Eye (tissue), 1 donor: ENCODE results near the gene GSTA2.
"Not testable (repeated sequence)": the region's sequence is repeated elsewhere in the genome, so short reads cannot be mapped to it uniquely, and the experiment has no call there.

Source experiments
- DNase-seq: peaks from one replicate; pipeline ENCODE4 v3.0.0-alpha.2; 2015

Gene GSTA2

DNA sequence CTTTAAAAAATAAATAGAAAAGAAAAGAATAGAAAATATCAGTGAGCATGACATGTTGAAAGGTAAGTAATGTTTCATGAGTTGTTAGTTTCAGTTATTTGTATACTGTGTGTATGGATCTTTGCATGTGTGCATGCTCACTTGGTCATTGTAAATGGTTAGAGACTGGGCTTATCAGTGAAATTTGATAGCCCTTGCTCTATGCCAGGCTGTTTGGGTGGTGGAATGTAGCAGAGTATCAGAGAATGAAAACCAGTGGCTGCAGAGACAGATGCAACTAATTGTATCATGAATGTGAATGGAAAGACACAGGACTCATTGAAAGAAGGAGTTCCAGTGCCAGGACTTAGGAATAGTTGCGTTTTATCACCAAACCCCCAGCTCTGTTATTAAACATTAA, 4.2 kb downstream of the GSTA2 start:
- no peak for DNase-seq

DNA sequence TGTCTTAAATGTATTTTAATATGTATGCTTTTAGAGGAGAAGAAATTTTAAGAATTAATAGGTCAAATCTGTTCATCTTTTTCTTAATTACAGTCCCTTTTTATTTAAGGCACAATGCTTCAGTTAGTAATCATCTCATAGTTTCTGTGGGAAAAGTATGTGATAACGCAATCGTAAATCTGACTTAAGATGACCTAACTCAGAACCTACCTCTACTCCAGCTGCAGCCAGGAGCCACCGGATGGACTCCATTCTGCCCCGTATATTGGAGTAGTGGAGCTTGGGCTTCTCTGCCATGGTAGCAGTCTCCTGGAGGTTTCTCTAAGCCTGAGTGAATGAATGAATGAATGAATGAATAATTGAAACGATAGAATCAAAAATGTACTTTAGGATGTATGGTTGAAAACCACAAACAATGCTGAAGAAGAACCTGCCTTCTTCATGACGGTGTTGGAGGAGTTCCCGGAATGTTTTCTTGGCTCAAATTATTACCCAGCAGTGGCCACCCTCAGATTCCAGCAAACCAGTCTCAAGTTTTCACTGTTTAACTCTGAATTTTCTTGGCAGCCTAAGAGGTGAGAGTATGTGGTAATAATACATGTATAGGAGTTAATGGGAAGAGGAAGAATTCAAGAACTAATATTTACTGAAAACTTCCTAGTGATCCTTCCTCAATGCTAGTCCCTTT, 5.5 kb downstream of the GSTA2 start:
- not testable (repeated sequence) for DNase-seq

DNA sequence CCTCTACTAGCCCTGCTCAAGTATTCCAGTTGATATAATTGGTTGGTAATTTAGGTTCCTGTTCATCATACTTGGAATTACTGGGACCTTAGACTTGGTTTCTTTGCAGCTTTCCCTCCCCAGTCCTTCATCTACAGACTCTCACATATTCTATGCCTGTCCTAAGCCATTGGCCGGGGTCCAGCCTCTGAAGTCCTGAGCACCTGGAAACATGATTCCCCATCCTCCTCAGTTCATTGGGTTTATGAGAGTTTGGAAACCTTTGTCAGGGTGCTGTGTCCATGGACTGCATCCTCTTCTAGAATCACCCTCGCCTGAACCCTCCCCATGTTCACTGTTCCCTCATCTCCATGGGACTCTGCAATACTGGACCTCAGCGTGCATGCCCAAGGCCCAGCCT, 8.8 kb downstream of the GSTA2 start:
- DNase-seq: no peak

DNA sequence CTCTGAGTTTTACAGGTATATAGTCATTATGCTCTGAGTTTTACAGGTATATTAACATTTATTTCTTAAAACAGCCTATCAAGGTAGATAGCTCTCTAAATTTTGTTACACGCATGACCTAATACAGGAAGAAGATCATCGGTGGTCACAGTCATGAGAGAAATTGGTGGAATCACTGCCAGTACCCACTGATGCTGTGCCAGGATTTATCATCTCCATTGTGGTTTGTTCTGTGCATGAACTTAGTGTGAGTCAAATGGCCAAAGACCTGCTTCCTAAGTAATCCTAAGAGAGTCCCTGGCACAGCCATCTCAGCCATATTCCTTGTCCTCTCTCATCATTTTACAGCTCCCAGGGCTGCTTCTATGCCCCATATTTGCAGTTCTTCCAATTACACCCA, 10.1 kb downstream of the GSTA2 start:
- DNase-seq: not testable (repeated sequence)

DNA sequence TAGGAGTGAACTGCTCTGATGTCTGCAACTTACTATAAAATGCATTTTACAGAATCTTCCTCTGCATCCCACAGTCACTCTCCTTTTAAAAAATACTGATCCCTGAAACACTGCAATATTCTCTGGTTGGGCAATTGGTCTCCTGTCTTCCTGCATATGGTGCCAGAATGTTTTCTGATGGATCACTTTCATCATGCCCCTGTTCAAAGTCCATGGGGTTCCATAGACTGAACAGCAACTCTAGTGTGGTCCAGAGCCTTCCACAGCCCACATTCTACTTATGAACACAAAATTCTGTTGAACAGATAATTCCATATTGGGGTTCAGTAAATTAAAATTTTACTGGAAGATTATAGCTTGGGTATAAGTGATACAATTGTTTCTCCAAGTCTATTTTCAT, 11.0 kb downstream of the GSTA2 start:
- DNase-seq: no peak

DNA sequence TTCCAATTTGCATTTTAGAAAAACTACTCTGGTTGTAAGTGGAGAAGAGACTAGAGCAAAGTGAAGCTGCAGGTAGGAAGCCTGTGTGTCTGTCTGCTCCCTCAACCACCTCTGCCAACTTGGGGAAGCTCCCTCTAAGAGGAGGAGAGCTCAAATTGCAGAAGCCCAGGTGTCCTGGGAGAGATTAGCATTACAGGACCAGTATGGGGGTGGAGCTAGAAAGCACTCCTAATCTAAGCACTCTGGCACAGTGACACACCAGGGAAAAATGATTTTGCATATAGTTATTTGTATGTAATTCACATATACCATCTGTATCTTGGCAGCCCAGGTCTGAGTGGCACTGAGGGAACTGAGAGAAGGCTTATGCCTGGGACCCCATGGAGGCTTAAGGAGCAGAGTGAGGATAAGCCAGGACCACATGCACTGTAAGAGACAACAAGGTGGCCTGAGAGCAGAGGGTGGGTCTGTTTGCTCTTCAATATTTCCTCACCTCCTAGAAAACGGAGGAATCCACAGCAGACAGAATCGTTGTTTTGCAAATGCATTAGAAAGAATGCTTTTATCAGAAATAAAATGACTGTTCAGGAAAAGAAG, 13.6 kb downstream of the GSTA2 start:
- DNase-seq: no peak

DNA sequence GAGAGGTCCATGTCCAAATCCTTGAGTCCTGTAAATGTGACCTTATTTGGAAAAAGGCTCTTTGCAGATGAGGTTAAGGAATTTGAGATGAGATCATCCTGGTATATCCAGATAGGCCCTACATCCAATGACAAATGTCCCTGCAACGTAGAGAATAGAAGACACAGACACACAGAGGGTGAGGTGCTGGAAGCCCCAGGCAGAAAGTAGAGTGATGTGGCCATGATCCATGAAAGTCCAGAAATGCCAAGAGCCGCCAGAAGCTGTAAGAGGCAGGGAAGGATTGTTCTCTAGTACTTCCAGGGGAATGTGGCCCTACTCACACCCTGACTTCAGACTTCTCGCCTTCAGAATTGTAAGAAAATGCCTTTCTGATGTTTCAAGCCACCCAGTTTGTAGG, 16.0 kb downstream of the GSTA2 start:
- DNase-seq: not testable (repeated sequence)

DNA sequence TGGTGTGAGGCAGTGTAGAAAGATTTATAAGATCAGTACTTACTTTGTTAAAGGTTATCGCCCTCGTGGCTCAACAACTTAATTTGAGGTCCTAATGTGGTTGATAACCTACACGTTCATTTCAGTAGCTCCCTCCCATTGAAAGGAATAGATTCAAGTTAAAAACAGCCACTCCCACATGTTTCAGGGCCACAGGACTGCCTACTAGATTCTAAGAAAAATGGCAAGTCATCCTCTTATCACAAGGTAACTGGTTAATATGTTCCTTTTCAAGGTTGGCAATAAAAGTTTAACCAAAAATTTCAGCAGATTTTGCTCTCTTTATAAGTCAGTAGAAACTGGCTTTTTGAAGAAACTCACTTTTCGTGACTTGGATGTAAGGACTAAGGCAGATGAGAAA, 17.1 kb downstream of the GSTA2 start:
- no peak for DNase-seq

DNA sequence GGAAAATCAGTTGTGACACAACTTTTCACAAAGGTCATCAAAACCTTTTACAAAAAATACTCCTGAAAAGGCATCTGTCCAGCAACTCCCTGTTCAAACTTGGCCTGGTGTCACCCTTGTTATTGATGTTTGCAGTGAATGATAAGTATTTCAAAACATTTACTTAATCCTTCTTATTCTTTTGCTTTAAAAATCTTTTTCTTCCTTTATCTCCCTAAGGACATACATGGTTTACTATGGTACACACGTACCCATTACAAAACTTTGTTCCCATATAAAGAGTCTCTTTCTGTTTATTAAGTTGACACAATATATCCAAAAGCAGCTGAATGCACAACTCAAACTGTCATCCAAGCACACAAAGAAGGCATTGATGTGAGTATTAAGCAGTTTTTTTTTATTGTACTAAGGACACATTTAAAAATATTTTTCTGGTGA, 17.5 kb downstream of the GSTA2 start:
- no peak for DNase-seq

DNA sequence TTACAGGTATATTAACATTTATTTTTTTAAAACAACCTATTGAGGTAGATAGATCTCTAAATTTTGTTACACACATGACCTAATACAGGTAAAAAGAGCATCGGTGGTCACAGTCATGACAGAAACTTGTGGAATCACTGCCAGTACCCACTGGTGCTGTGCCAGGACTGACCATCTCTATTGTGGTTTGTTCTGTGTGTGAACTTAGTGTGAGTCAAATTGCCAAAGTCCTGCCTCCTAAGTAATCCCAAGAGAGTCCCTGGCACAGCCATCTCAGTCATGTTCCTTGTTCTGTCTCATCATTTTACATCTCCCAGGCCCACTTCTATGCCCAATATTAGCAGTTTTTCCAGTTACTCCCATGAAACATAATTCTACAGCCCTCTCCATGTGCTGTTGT, 21.4 kb downstream of the GSTA2 start:
- no peak for DNase-seq

DNA sequence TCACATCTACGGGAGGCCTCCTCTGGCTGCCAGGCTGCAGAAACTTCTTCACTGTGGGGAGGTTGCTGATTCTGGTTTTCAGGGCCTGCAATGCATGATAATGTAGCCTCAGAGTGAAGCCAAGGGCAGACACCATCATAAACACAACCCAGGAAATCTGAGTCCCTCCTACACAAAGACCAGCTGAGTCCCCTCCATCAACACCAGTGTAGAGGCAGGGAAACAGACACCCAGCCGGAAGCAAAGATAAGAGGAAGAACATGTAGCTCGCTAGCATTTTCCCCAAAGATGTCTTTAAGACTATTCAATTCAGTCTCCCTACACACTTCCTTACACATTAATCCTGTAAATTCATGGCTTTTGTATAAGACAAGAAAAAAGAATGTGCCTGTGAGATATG, 23.6 kb downstream of the GSTA2 start:
- no peak for DNase-seq

DNA sequence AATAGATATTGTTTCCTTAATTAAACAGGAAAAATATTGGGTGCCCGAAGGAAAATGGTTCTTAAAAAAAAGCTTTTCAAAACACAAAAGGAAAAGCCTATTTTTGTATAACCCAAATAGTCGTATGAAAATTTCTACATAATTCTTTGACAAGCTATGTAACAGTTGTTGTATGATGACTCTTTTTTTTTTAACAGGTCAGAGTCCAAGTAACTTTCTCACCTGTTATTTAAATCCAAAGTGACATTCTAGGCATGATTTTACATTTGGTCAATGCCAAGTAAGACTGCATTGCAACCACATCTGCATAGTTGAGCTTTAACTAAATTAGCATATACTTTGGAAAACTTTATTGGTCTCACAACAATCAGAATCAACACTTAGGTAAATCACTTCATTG, 24.1 kb downstream of the GSTA2 start:
- no peak for DNase-seq

DNA sequence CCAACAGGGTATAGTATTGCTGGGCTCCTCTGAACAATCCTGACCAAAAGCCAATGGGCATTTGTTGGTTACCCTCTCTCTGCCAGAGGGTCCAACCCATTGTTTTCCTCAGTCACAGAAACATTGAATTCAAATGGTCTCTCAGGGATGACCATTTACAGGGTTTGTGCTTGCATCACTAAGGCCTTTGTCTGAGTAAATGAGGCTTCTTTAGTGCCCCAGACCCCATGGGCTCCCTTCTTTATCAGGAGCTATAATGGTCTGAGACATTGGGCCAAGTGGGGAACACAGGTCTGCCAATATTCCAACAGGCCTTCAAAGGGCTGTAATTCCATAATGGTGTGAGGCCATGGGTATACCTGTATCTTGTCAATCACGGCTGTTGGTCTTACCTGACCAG, 27.1 kb downstream of the GSTA2 start:
- no peak for DNase-seq

DNA sequence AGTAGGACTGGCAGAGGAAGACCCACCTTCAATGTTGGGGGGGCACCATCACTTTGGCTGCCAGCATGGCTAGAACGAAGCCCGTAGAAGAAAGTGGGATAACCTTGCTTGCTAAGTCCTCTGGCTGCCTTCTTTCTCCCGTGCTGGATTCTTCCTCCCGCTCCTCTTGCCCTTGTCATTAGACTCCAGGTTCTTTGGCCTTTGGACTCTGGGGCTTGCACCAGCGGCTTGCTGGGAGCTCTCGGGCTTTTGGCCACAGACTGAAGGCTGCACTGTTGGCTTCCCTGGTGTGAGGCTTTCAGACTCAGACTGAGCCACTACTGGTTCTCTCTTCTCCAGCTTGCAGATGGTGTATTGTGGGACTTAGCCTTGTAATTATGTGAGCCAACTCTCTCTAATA, 28.2 kb downstream of the GSTA2 start:
- DNase-seq: no peak

DNA sequence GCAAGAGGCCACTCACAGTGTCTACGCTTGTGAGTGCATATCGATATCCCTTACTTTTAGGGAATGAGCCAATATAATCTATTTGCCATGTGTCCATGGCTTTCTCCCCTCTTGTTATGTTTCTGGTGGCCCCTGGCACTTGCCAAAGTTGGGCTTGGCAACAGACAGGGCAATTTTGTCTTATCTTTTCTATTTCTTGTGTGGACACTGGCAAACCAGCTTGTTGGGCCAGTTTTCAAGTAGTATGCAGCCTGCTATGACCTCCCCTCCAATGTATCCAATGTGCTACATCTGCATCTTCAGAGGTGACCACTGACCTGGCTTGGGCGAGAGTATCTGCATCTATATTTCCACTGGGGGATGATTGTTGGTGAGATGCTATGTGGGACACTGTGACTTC, 29.2 kb downstream of the GSTA2 start:
- no peak for DNase-seq

DNA sequence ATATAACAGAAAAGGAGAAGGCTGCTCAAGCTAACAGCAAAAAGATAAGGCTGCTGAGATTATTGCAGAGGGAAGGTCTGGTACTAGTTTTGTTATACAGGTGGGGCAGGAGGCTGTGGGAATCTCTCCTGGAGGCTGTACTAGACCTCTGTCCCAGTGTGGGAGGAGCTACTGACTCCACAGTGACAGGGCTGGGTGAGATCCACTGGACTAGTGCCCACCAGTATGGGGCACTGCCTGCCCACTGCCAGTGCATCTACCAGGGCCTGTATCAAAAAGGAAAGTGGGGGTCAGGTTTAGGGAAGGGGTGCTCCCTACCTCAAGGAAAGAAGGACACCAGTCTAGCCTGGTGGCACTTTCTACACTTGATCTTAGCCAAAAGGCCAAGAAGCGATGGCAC, 30.1 kb downstream of the GSTA2 start:
- DNase-seq: no peak

DNA sequence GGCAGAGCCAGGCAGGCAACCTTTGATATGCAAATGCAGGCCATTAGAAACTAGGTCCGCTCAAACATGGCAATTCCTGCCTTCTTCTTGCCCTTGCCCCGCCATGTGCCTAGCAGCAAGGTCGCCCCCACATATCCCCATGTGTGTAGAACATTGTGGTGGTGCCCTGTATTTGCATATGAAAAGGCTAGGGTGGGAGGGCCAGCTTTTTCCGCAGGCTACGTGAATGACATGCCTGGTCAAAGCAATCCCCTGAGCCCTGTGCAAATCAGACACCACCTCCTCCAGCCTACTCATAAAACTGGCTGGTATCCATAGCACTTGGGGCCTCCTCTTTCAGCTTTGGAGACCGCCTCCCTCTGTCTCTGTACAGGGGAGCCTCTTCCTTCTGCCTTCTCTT, 31.6 kb downstream of the GSTA2 start:
- no peak for DNase-seq

DNA sequence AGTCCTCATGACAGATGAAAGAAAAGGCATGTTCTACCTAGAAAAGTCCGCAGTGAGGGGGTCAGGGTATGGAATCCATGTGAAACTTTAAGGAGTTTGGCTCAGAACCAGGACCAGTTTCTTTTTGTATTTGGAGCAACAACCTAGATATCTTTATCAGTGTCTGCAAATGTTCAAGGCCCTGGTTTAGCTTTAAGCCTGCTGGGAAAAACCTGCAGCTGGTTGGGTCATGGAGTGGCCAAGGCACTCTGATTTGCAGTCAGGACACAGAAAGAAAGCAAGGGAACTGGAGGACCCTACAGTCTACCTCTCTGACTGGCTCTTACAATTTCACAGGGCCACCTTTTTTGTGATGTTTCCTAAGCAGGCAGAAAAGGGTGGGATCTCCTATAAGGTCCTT, 33.7 kb downstream of the GSTA2 start:
- no peak for DNase-seq

DNA sequence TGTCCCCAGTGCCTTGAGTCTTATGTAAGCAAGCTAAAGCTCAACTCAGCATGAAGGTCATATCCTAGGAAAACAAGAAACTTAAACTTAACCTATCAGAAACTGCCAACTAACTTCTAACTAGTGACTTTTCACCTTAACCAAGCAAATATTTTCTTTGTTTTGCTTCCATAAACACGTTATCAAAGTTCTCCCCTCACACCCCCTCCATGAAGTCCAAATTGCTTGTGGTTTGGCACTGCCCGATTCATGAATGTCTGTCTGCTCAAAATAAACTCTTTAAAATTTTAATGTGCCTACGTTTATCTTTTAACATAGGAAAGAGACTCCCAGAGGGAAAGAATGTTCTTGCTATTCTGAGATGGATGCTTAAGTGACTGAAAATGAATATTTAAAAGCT, 34.9 kb downstream of the GSTA2 start:
- no peak for DNase-seq

DNA sequence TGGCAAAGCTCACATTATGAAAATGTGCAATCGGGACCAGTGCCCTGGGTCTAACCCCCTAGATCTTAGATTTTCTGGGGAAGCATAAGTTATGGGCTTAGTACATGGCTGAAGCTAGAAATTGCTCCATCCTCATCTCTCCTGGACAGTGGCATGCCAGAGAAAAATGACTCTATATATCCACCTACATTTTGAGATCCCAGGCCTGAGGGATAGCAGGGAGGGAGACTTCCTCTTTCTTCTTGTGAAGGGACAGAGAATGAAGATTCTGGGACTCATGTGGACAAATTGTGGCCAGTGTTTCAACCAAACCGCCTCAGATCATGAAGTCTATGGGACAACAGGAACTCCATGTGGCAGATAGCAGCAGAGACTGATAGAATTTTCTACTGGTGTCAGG, 35.4 kb downstream of the GSTA2 start:
- no peak for DNase-seq

DNA sequence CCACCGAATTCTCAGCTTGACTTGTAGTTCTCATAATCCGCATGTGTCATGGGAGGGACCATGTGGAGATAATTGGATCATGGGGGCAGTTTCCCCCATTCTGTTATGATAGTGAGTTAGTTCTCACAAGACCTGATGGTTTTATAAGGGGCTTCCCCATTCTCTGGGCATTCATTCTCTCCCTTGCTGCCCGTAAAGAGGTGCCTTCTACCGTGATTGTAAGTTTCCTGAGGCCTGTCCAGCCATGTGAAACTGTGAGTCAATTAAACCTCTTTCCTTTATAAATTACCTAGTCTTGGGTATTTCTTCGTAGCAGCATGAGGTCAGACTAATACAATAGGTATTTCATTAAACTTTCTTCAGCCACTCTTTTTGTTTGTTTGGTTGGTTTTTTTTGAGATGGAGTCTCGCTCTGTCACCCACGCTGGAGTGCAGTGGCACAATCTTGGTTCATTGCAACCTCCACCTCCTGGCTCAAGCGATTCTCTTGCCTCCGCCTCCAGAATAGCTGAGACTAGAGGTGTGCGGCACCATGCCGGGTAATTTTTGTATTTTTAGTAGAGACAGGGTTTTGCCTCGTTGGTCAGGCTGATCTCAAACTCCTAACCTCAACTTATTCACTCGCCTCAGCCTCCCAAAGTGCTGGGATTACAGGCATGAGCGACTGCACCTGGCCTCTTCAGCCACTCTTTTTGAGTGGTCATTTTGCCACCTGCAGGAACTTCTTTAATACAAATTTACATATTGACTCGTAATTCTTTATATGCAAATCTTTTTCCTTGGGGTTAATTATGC, 36.3 kb downstream of the GSTA2 start:
- DNase-seq: no peak

DNA sequence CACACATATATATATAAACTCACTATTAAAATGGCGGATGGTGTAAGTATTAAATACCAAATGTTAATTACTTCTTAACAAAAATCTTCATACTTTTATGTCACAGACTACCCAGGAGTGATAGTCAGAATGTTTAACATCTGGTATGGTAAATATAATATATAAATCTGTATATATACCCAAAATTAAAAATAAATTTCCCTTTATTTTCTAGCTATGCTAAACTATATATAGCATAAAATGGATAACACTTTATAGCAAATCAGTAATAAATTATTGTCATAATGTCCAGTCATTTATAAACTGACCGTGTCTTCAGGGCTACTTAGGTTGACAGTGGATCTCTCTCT, 37.1 kb downstream of the GSTA2 start:
- no peak for DNase-seq

DNA sequence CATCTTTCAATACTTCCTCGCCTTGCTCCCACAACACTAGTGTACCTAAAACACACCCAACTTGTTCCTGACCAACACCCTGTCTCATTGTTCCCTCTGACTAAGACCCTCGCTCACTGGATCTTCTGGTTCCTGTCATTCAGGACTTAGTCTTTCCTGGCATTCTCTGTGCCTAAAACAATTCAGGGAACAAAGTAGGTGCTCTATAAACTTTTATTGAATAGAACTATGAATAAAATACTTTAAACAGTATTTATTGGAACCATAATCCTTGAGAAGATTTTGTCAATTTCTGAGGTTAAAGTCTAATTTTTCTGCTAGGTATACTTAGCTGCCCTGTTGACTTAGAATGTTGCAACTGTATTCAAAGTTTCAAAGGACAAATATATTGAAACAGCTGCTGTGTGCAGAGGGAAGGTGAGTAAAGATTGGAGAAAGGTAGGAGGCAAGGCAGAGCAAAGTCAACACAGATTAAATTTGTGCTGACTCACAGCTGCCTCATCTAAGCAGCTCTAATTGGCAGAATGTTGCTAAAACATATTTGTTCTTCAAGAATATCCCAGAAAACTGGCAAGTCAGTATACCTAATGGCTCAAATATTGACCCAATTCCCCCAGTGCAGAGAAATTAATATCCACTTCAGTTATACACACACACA, 37.6 kb downstream of the GSTA2 start:
- DNase-seq: no peak

DNA sequence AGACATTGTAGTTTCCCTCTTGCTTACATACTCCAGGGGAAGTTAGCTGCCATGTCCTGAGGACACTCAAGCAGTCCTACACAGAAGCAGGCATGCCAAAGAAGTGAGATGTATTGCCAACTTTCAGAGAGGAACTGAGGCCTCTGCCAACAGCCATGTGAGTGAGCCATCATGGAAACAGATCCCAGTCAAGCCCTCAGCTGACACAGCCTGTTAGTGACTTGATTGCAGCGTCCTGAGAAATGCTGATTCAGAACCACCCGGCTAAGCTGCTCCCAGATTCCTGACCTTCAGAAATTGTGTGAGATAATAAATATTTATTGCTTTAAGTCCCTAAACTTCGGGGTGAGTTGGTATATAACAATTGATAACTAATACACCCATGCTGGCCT, 38.1 kb downstream of the GSTA2 start:
- no peak for DNase-seq
